8988T (cell line): ENCODE measurements around the gene C11orf16.
"Not testable (repeated sequence)": the region's sequence is repeated elsewhere in the genome, so short reads cannot be mapped to it uniquely, and the experiment has no call there.

Experiments
- DNase-seq: peaks from one replicate; pipeline ENCODE4 v3.0.0; 2011

C11orf16 gene

GRCh38 chr11:8881585-8881984, 51.2 kb downstream of the C11orf16 start:
- DNase-seq = not testable (repeated sequence)

- no peak for DNase-seq
These were observed 54.0 kb downstream of the C11orf16 start for GRCh38 chr11:8878771-8879170.

- DNase-seq = no peak
These were observed 58.9 kb downstream of the C11orf16 start for GRCh38 chr11:8873741-8874405.

- DNase-seq = no peak
These were observed 60.8 kb downstream of the C11orf16 start for GRCh38 chr11:8871962-8872361.

- DNase-seq = peak; percentile 63
These were observed 61.5 kb downstream of the C11orf16 start for GRCh38 chr11:8871171-8871775.

- peak; percentile 71 for DNase-seq
These were observed 62.2 kb downstream of the C11orf16 start for GRCh38 chr11:8870411-8871170.
